ENCODE data around the gene RDM1.
"Not testable (repeated sequence)": the region's sequence is repeated elsewhere in the genome, so short reads cannot be mapped to it uniquely, and the experiment has no call there.

RDM1 gene

GRCh38 chr17:35898283-35899070 lies 32.1 kb downstream of the RDM1 start:
- DNase-seq (ENCODE audit: low read depth in 2 of 2): no peak

- not testable (repeated sequence) for DNase-seq (ENCODE audit: low read depth in 2 of 2)
Observed at GRCh38 chr17:35897772-35898171, 32.8 kb downstream of the RDM1 start.

- no peak for DNase-seq (ENCODE audit: low read depth in 2 of 2)
Observed at GRCh38 chr17:35895636-35896587, 34.7 kb downstream of the RDM1 start.

- DNase-seq (ENCODE audit: low read depth in 2 of 2): no peak
Observed at GRCh38 chr17:35894206-35894605, 36.4 kb downstream of the RDM1 start.

GRCh38 chr17:35893751-35894150 lies 36.8 kb downstream of the RDM1 start:
- no peak for DNase-seq (ENCODE audit: low read depth in 2 of 2)

- DNase-seq (ENCODE audit: low read depth in 2 of 2): no peak
Observed at GRCh38 chr17:35892091-35893035, 38.2 kb downstream of the RDM1 start.

- no peak for DNase-seq (ENCODE audit: low read depth in 2 of 2)
Observed at GRCh38 chr17:35891269-35891668, 39.3 kb downstream of the RDM1 start.

- no peak for DNase-seq (ENCODE audit: low read depth in 2 of 2)
Observed at GRCh38 chr17:35890774-35891155, 39.8 kb downstream of the RDM1 start.

GRCh38 chr17:35889818-35890773 lies 40.5 kb downstream of the RDM1 start:
- DNase-seq (ENCODE audit: low read depth in 2 of 2): no peak

- no peak for DNase-seq (ENCODE audit: low read depth in 2 of 2)
Observed at GRCh38 chr17:35889241-35889640, 41.3 kb downstream of the RDM1 start.

- peak in 1 of 2 donors; percentile 51 for DNase-seq (ENCODE audit: low read depth in 2 of 2)
Observed at GRCh38 chr17:35879773-35880654, 50.6 kb downstream of the RDM1 start, which contains the start of gene CCL5. Gene CCL5 (minus strand): TSS chr17:35880360.

GRCh38 chr17:35878361-35878760 lies 52.2 kb downstream of the RDM1 start:
- no peak for DNase-seq (ENCODE audit: low read depth in 2 of 2)

GRCh38 chr17:35877345-35878029 lies 53.1 kb downstream of the RDM1 start:
- no peak for DNase-seq (ENCODE audit: low read depth in 2 of 2)

- no peak for DNase-seq (ENCODE audit: low read depth in 2 of 2)
Observed at GRCh38 chr17:35876534-35876933, 54.0 kb downstream of the RDM1 start.

- DNase-seq (ENCODE audit: low read depth in 2 of 2): no peak
Observed at GRCh38 chr17:35875800-35876139, 54.8 kb downstream of the RDM1 start.

- no peak for DNase-seq (ENCODE audit: low read depth in 2 of 2)
Observed at GRCh38 chr17:35875072-35875799, 55.3 kb downstream of the RDM1 start.

GRCh38 chr17:35872196-35872980 lies 58.2 kb downstream of the RDM1 start:
- no peak for DNase-seq (ENCODE audit: low read depth in 2 of 2)

All from stimulated activated CD8-positive, alpha-beta memory T cell treated with anti-CD3 and anti-CD28 coated beads, Interleukin-7, amount 100 ng/mL, for 1 hour (primary cell).